HFFc6 (cell line): ENCODE data around the gene GRID1. TPM values are rescaled to one million over a fixed set of nuclear protein-coding genes. Genes with fewer than 3 reads are reported as not detected.
"Not testable (repeated sequence)": the region's sequence is repeated elsewhere in the genome, so short reads cannot be mapped to it uniquely, and the experiment has no call there.

ENCODE experiments used
- DNase-seq: peaks from one replicate; pipeline ENCODE4 v3.0.0-alpha.2; 2018
- H3K27ac Mint-ChIP-seq: 2 replicates; pipeline ENCODE4 v1.8.0; 2020; ENCODE audit warnings: mild to moderate bottlenecking, mixed read lengths
- H3K27me3 Mint-ChIP-seq: 2 replicates; pipeline ENCODE4 v1.8.0; 2021; ENCODE audit warnings: mild to moderate bottlenecking, moderate library complexity, mixed read lengths; ENCODE audit not compliant: insufficient read depth
- H3K36me3 Mint-ChIP-seq: 2 replicates; pipeline ENCODE4 v1.8.0; 2021; ENCODE audit warnings: low read depth, mixed read lengths
- H3K4me1 Mint-ChIP-seq: 2 replicates; pipeline ENCODE4 v1.8.0; 2020; ENCODE audit warnings: low read depth, mixed read lengths
- H3K4me3 Mint-ChIP-seq: 2 replicates; pipeline ENCODE4 v1.8.0; 2020; ENCODE audit warnings: mild to moderate bottlenecking, moderate library complexity, mixed read lengths
- H3K9me3 Mint-ChIP-seq: 2 replicates; pipeline ENCODE4 v1.8.0; 2020; ENCODE audit warnings: mild to moderate bottlenecking, mixed read lengths
- CTCF ChIP-seq: fragments of 200-600 bp; sonication (generic); IDR thresholded peaks from 2 replicates; pipeline ENCODE4 v1.5.0; 2021; ENCODE audit warnings: antibody characterized with exemption, mild to moderate bottlenecking
- total RNA-seq, 6 experiments: library from RNA; stranded (reverse); fragmentation: NEBNext Ultra II Directional; extraction: Animal tissue kit (Norgen Biotek cat#: 25700); gene quantifications; 2 replicates in 1 of 6; 3 replicates in 5 of 6; pipeline ENCODE4 v1.2.3, GENCODE V29; 2021

Gene GRID1
- total RNA-seq, 6 experiments from 2014 or later: not detected

GRCh38 chr10:85702768-85703167 lies 663.8 kb downstream of the GRID1 start:
- Mint-ChIP-seq H3K27me3 (no peaks in the 10 kb centered on the region), H3K4me1 (no peaks in the 10 kb centered on the region), H3K4me3 (no peak overlapping the region), H3K36me3 (no peaks in the 10 kb centered on the region), H3K27ac (no peak overlapping the region), H3K9me3 (peaks cover 43% of the 10 kb centered on the region)
- no peak for TF ChIP-seq CTCF
- DNase-seq: no peak

GRCh38 chr10:85699066-85699465 lies 667.5 kb downstream of the GRID1 start:
- H3K4me3 Mint-ChIP-seq, H3K36me3 Mint-ChIP-seq, H3K27ac Mint-ChIP-seq, DNase-seq, H3K4me1 Mint-ChIP-seq, H3K27me3 Mint-ChIP-seq: not testable (repeated sequence)
- H3K9me3 Mint-ChIP-seq: peaks cover 25% of the 10 kb centered on the region

GRCh38 chr10:85696893-85697292 lies 669.7 kb downstream of the GRID1 start:
- DNase-seq: no peak
- H3K36me3 Mint-ChIP-seq: no peaks in the 10 kb centered on the region
- no peaks in the 10 kb centered on the region for H3K27me3 Mint-ChIP-seq
- H3K9me3 Mint-ChIP-seq: peaks cover 26% of the 10 kb centered on the region
- H3K27ac Mint-ChIP-seq: no peak overlapping the region
- H3K4me3 Mint-ChIP-seq: no peak overlapping the region
- H3K4me1 Mint-ChIP-seq: no peaks in the 10 kb centered on the region
- TF ChIP-seq CTCF: no peak

- Mint-ChIP-seq H3K27ac (no peak overlapping the region), H3K4me3 (no peak overlapping the region), H3K4me1 (no peaks in the 10 kb centered on the region), H3K27me3 (no peaks in the 10 kb centered on the region; the same call in 1 of the 2 replicates), H3K9me3 (peaks cover 43% of the 10 kb centered on the region), H3K36me3 (peaks cover 4% of the 10 kb centered on the region; the same call in 1 of the 2 replicates)
- TF ChIP-seq CTCF: no peak
- DNase-seq: no peak
These were observed 684.0 kb downstream of the GRID1 start for GRCh38 chr10:85682621-85683020.

GRCh38 chr10:85679710-85680109 lies 686.9 kb downstream of the GRID1 start:
- Mint-ChIP-seq H3K4me1 (no peaks in the 10 kb centered on the region), H3K27me3 (no peaks in the 10 kb centered on the region; the same call in 1 of the 2 replicates), H3K27ac (no peak overlapping the region), H3K4me3 (no peak overlapping the region), H3K9me3 (peaks cover 55% of the 10 kb centered on the region), H3K36me3 (peaks cover 4% of the 10 kb centered on the region; the same call in 1 of the 2 replicates)
- TF ChIP-seq CTCF: no peak
- no peak for DNase-seq

- no peak for DNase-seq
- no peak overlapping the region for H3K27ac Mint-ChIP-seq
- H3K36me3 Mint-ChIP-seq: peaks cover 4% of the 10 kb centered on the region; the same call in 1 of the 2 replicates
- H3K4me1 Mint-ChIP-seq: no peaks in the 10 kb centered on the region
- peaks cover 55% of the 10 kb centered on the region for H3K9me3 Mint-ChIP-seq
- no peaks in the 10 kb centered on the region; the same call in 1 of the 2 replicates for H3K27me3 Mint-ChIP-seq
- H3K4me3 Mint-ChIP-seq: no peak overlapping the region
- no peak for TF ChIP-seq CTCF
These were observed 687.5 kb downstream of the GRID1 start for GRCh38 chr10:85679061-85679460.
